ENCODE data around the gene FNDC3A. TPM values are rescaled to one million over a fixed set of nuclear protein-coding genes. Genes with fewer than 3 reads are reported as not detected.
"Not testable (repeated sequence)": the region's sequence is repeated elsewhere in the genome, so short reads cannot be mapped to it uniquely, and the experiment has no call there.

FNDC3A gene
- total RNA-seq, 1 donor from 2014 or later = 84.4 TPM

GRCh38 chr13:48975101-48975855, 434 bp upstream of the FNDC3A start:
- no peak for FAIRE-seq
- peak in 1 of 2 donors; percentile 29 for DNase-seq (ENCODE audit: low spot score in 2 of 2)

GRCh38 chr13:48976576-48977285, 1.0 kb downstream of the FNDC3A start:
- no peak for DNase-seq (ENCODE audit: low spot score in 2 of 2)
- FAIRE-seq = no peak

GRCh38 chr13:48977286-48977625, 1.5 kb downstream of the FNDC3A start:
- DNase-seq (ENCODE audit: low spot score in 2 of 2) = no peak
- no peak for FAIRE-seq

GRCh38 chr13:48977973-48978372, 2.3 kb downstream of the FNDC3A start:
- DNase-seq (ENCODE audit: low spot score in 2 of 2) (no peak), FAIRE-seq (no peak)

- DNase-seq (ENCODE audit: low spot score in 2 of 2) (no peak), FAIRE-seq (no peak)
Observed at GRCh38 chr13:48978942-48979601, 3.4 kb downstream of the FNDC3A start.

GRCh38 chr13:48979892-48980291, 4.2 kb downstream of the FNDC3A start:
- DNase-seq (ENCODE audit: low spot score in 2 of 2) (no peak), FAIRE-seq (no peak)

GRCh38 chr13:48983331-48983730, 7.6 kb downstream of the FNDC3A start:
- DNase-seq (ENCODE audit: low spot score in 2 of 2) (no peak), FAIRE-seq (no peak)

GRCh38 chr13:48985756-48986155, 10.0 kb downstream of the FNDC3A start:
- no peak for FAIRE-seq
- DNase-seq (ENCODE audit: low spot score in 2 of 2) = no peak

GRCh38 chr13:48990900-48991299, 15.2 kb downstream of the FNDC3A start:
- FAIRE-seq (no peak), DNase-seq (ENCODE audit: low spot score in 2 of 2) (no peak)

- FAIRE-seq (no peak), DNase-seq (ENCODE audit: low spot score in 2 of 2) (no peak)
Observed at GRCh38 chr13:48993150-48993549, 17.4 kb downstream of the FNDC3A start.

- no peak for FAIRE-seq
- DNase-seq (ENCODE audit: low spot score in 2 of 2) = no peak
Observed at GRCh38 chr13:48994706-48995105, 19.0 kb downstream of the FNDC3A start.

- DNase-seq (ENCODE audit: low spot score in 2 of 2) (no peak), FAIRE-seq (no peak)
Observed at GRCh38 chr13:48998641-48999292, 23.1 kb downstream of the FNDC3A start.

- FAIRE-seq = no peak
- no peak for DNase-seq (ENCODE audit: low spot score in 2 of 2)
Observed at GRCh38 chr13:49000247-49000646, 24.5 kb downstream of the FNDC3A start.

- not testable (repeated sequence) for DNase-seq (ENCODE audit: low spot score in 2 of 2); FAIRE-seq
Observed at GRCh38 chr13:49018986-49019635, 43.4 kb downstream of the FNDC3A start.

GRCh38 chr13:49020328-49020727, 44.6 kb downstream of the FNDC3A start:
- FAIRE-seq (no peak), DNase-seq (ENCODE audit: low spot score in 2 of 2) (no peak)

- DNase-seq (ENCODE audit: low spot score in 2 of 2) (no peak), FAIRE-seq (no peak)
Observed at GRCh38 chr13:49020940-49021553, 45.3 kb downstream of the FNDC3A start.

- FAIRE-seq = no peak
- DNase-seq (ENCODE audit: low spot score in 2 of 2) = no peak
Observed at GRCh38 chr13:49021953-49022352, 46.2 kb downstream of the FNDC3A start.

- DNase-seq (ENCODE audit: low spot score in 2 of 2) = no peak
- no peak for FAIRE-seq
Observed at GRCh38 chr13:49022472-49023144, 46.9 kb downstream of the FNDC3A start.

- DNase-seq (ENCODE audit: low spot score in 2 of 2) = no peak
- no peak for FAIRE-seq
Observed at GRCh38 chr13:49023431-49023830, 47.7 kb downstream of the FNDC3A start.

GRCh38 chr13:49026851-49027250, 51.1 kb downstream of the FNDC3A start:
- no peak for DNase-seq (ENCODE audit: low spot score in 2 of 2)
- FAIRE-seq = no peak
